Left ventricle myocardium inferior (tissue), 1 donor: Measurements from ENCODE around the gene LAMP1. TPM values are rescaled to one million over a fixed set of nuclear protein-coding genes. Genes with fewer than 3 reads are reported as not detected.
"Not testable (repeated sequence)": the region's sequence is repeated elsewhere in the genome, so short reads cannot be mapped to it uniquely, and the experiment has no call there.

ENCODE experiments used
- DNase-seq: peaks from one replicate; pipeline ENCODE4 v3.0.0-alpha.2; 2020
- H3K27ac ChIP-seq: fragments of 200-600 bp; replicated peaks from 2 replicates; pipeline ENCODE4 v1.8.0; 2021
- H3K27me3 ChIP-seq: fragments of 200-600 bp; 2 replicates; pipeline ENCODE4 v1.8.0; 2021; ENCODE audit warnings: low read depth
- H3K36me3 ChIP-seq: fragments of 200-600 bp; 2 replicates; pipeline ENCODE4 v1.8.0; 2021
- H3K4me1 ChIP-seq: fragments of 200-600 bp; 2 replicates; pipeline ENCODE4 v1.8.0; 2021
- H3K4me3 ChIP-seq: fragments of 200-600 bp; 2 replicates; pipeline ENCODE4 v1.8.0; 2021; ENCODE audit warnings: mild to moderate bottlenecking, moderate library complexity
- H3K9me3 ChIP-seq: fragments of 200-600 bp; replicated peaks from 2 replicates; pipeline ENCODE4 v1.8.0; 2021
- intact Hi-C: fragments of 100-400 bp; cut with micrococcal nuclease; formaldehyde crosslinking; loops from one replicate; pipeline ENCODE4 v1.11.0; 2022
- total RNA-seq: library from RNA; stranded (reverse); fragmentation: NEBNext Ultra II Directional; extraction: Animal tissue kit (Norgen Biotek cat#: 25700); gene quantifications from one replicate; pipeline ENCODE4 v1.2.1, GENCODE V29; 2021
- TF ChIP-seq, protein P1 (sequence below): fragments of 200-600 bp; IDR thresholded peaks from 2 replicates; pipeline ENCODE4 v1.8.0; 2021; ENCODE audit warnings: antibody characterized with exemption, mild to moderate bottlenecking, borderline replicate concordance
- donor health status: DM: no; HTN: yes; CAD: no; lungs with severe emphysema.

Gene LAMP1
- total RNA-seq, 1 donor from 2014 or later, result 96.1 TPM

DNA sequence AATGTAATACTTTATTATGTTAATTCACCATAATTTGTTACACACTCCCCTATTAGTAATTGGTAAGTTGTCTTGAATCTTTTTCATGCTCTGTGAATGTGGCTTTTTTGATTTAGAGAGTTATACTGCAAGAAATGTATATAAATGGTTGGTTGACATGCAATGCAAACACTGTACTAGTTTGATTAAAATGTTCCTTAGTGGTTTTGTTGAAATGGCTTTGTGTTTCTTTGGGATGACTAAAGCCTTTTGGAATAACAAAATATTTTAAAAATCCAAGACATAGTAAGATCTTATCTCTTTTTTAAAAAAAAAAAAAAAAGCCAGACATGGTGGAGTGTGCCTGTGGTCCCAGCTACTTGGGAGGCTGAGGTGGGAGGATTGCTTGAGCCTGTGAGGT lies 10.5 kb downstream of the LAMP1 start:
- no peaks in the 10 kb centered on the region for H3K27me3 ChIP-seq
- H3K9me3 ChIP-seq, result no peaks in the 10 kb centered on the region
- H3K36me3 ChIP-seq, result peaks cover 57% of the 10 kb centered on the region
- intact Hi-C loops, result no loop called here
- TF ChIP-seq, protein P1, sequence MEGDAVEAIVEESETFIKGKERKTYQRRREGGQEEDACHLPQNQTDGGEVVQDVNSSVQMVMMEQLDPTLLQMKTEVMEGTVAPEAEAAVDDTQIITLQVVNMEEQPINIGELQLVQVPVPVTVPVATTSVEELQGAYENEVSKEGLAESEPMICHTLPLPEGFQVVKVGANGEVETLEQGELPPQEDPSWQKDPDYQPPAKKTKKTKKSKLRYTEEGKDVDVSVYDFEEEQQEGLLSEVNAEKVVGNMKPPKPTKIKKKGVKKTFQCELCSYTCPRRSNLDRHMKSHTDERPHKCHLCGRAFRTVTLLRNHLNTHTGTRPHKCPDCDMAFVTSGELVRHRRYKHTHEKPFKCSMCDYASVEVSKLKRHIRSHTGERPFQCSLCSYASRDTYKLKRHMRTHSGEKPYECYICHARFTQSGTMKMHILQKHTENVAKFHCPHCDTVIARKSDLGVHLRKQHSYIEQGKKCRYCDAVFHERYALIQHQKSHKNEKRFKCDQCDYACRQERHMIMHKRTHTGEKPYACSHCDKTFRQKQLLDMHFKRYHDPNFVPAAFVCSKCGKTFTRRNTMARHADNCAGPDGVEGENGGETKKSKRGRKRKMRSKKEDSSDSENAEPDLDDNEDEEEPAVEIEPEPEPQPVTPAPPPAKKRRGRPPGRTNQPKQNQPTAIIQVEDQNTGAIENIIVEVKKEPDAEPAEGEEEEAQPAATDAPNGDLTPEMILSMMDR, result no peak
- H3K4me3 ChIP-seq, result no peak overlapping the region
- no peak for DNase-seq
- H3K4me1 ChIP-seq, result peaks cover 23% of the 10 kb centered on the region
- H3K27ac ChIP-seq, result no peak overlapping the region

DNA sequence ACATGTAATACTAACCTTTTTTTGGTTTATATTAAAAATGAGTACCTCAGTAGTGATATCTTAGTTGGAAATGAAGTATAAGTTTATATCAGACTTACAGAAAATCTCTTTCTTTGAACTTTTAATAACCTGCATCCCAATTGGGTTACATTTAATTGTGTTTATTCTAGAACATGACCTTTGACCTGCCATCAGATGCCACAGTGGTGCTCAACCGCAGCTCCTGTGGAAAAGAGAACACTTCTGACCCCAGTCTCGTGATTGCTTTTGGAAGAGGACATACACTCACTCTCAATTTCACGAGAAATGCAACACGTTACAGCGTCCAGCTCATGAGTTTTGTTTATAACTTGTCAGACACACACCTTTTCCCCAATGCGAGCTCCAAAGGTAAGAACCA lies 12.4 kb downstream of the LAMP1 start:
- DNase-seq, result no peak
- intact Hi-C loops, result no loop called here
- H3K36me3 ChIP-seq, result peaks cover 58% of the 10 kb centered on the region
- no peak overlapping the region for H3K27ac ChIP-seq
- no peak overlapping the region for H3K4me3 ChIP-seq
- TF ChIP-seq, protein P1, result no peak
- H3K9me3 ChIP-seq, result no peaks in the 10 kb centered on the region
- H3K4me1 ChIP-seq, result peaks cover 13% of the 10 kb centered on the region
- no peaks in the 10 kb centered on the region for H3K27me3 ChIP-seq

DNA sequence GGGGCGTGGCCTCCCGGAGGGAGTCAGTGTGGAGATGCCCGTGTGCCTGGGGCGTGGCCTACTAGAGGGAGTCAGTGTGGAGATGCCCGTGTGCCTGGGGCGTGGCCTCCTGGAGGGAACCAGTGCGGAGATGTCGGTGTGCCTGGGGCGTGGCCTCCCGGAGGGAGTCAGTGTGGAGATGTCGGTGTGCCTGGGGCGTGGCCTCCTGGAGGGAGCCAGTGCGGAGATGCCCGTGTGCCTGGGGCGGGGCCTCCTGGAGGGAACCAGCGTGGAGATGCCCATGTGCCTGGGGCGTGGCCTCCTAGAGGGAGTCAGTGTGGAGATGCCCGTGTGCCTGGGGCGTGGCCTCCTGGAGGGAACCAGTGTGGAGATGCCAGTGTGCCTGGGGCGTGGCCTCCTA lies 17.1 kb downstream of the LAMP1 start:
- H3K9me3 ChIP-seq, H3K27ac ChIP-seq, intact Hi-C loops, DNase-seq, H3K27me3 ChIP-seq, H3K4me3 ChIP-seq, H3K4me1 ChIP-seq: not testable (repeated sequence)
- H3K36me3 ChIP-seq, result peaks cover 64% of the 10 kb centered on the region

DNA sequence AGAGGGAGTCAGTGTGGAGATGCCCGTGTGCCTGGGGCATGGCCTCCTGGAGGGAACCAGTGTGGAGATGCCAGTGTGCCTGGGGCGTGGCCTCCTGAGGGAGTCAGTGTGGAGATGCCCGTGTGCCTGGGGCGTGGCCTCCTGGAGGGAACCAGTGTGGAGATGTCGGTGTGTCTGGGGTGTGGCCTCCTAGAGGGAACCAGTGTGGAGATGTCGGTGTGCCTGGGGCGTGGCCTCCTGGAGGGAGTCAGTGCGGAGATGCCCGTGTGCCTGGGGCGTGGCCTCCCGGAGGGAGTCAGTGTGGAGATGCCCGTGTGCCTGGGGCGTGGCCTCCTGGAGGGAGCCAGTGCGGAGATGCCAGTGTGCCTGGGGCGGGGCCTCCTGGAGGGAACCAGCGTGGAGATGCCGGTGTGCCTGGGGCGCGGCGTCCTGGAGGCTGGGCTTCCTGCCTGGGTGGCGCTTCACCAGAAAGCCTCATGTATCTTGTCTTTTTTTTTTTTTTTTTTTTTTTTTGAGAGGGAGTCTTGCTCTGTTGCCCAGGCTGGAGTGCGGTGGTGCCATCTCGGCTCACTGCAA lies 17.9 kb downstream of the LAMP1 start:
- H3K27me3 ChIP-seq, H3K9me3 ChIP-seq, intact Hi-C loops, H3K27ac ChIP-seq, H3K4me3 ChIP-seq, H3K4me1 ChIP-seq, DNase-seq: not testable (repeated sequence)
- H3K36me3 ChIP-seq, result peaks cover 66% of the 10 kb centered on the region

DNA sequence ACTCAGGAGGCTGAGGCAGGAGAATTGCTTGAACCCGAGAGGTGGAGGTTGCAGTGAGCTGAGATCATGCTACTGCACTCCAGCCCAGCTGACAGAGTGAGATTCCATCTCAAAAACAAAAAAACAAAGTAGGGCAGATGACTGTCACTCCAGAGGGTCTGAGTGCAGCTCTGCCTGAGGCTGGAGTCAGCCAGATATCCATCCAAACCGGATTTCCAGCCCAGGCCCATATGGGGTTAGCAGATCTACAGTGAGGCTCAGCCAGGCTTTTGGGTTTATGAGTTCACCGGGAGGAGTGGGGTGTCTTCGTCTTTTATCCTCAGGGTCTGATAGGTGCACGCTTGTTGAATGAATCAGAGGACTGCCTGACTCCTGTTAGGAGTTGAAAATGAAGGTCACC lies 19.0 kb downstream of the LAMP1 start:
- TF ChIP-seq, protein P1, result no peak

DNA sequence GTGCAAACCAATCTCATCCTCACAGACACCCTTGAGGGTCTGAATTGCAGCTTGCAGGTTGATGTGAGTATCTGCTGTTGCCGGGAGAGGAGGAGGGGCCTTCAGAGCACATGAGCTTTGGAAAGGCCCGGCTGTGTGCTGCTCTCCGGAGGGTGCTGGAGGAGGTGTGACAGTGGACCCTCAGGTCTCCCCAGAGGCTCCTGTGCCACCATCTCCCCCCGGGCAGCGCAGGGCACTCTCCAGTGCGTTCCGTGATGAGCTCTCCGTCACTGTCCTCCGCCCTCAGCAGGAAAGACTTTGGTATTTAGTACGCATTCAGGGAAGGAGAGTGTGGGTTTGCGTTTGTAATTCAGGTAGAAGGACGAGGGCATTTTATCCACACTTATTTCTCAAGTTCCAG lies 20.0 kb downstream of the LAMP1 start:
- H3K36me3 ChIP-seq, result peaks cover 66% of the 10 kb centered on the region
- no peak overlapping the region for H3K27ac ChIP-seq
- H3K4me1 ChIP-seq, result no peaks in the 10 kb centered on the region
- intact Hi-C loops, result no loop called here
- TF ChIP-seq, protein P1, result no peak
- H3K4me3 ChIP-seq, result no peak overlapping the region
- H3K9me3 ChIP-seq, result no peaks in the 10 kb centered on the region
- H3K27me3 ChIP-seq, result no peaks in the 10 kb centered on the region
- no peak for DNase-seq

More for the DNA sequence above, 19.0 kb downstream of the LAMP1 start:
- no peaks in the 10 kb centered on the region for H3K4me1 ChIP-seq
- H3K27me3 ChIP-seq, result no peaks in the 10 kb centered on the region
- no peak for DNase-seq
- H3K4me3 ChIP-seq, result no peak overlapping the region
- H3K36me3 ChIP-seq, result peaks cover 66% of the 10 kb centered on the region
- no peaks in the 10 kb centered on the region for H3K9me3 ChIP-seq
- intact Hi-C loops, result no loop called here
- H3K27ac ChIP-seq, result no peak overlapping the region
